H9 (cell line): ENCODE data around the gene CCT4. TPM values are rescaled to one million over a fixed set of nuclear protein-coding genes. Genes with fewer than 3 reads are reported as not detected.

Experiments
- DNase-seq: peaks from one replicate; pipeline ENCODE4 v3.0.0-alpha.2; 2017
- H2AFZ ChIP-seq: one replicate; pipeline ENCODE4 v1.6.1; 2013; ENCODE audit warnings: mild to moderate bottlenecking, low read length, control low read depth, moderate library complexity
- H2AK5ac ChIP-seq: 2 replicates; pipeline ENCODE4 v1.6.1; 2013; ENCODE audit warnings: low read length, control low read depth, mixed read lengths; ENCODE audit not compliant: insufficient read length
- H2BK120ac ChIP-seq: one replicate; pipeline ENCODE4 v1.6.1; 2013; ENCODE audit warnings: low read depth, mild to moderate bottlenecking, low read length, control low read depth, inconsistent platforms; ENCODE audit not compliant: poor library complexity, severe bottlenecking
- H2BK12ac ChIP-seq: 2 replicates; pipeline ENCODE4 v1.6.1; 2013; ENCODE audit warnings: low read length, control low read depth, mixed read lengths, low read depth; ENCODE audit not compliant: insufficient read length
- H2BK15ac ChIP-seq: 2 replicates; pipeline ENCODE4 v1.6.1; 2013; ENCODE audit warnings: low read depth, low read length, control low read depth
- H2BK20ac ChIP-seq: one replicate; pipeline ENCODE4 v1.6.1; 2013; ENCODE audit warnings: low read depth, mild to moderate bottlenecking, low read length, control low read depth, inconsistent platforms; ENCODE audit not compliant: poor library complexity, severe bottlenecking
- H2BK5ac ChIP-seq: 2 replicates; pipeline ENCODE4 v1.6.1; 2013; ENCODE audit warnings: low read length, control low read depth, mixed read lengths; ENCODE audit not compliant: insufficient read length
- H3K14ac ChIP-seq: 2 replicates; pipeline ENCODE4 v1.6.1; 2013; ENCODE audit warnings: low read length, control low read depth; ENCODE audit not compliant: insufficient read depth
- H3K18ac ChIP-seq: 2 replicates; pipeline ENCODE4 v1.6.1; 2013; ENCODE audit warnings: low read depth, mild to moderate bottlenecking, mixed read lengths, low read length, control low read depth; ENCODE audit not compliant: insufficient read length
- H3K23ac ChIP-seq: 2 replicates; pipeline ENCODE4 v1.6.1; 2013; ENCODE audit warnings: low read length, control low read depth, mixed read lengths, low read depth; ENCODE audit not compliant: insufficient read length
- H3K23me2 ChIP-seq: 2 replicates; pipeline ENCODE4 v1.6.1; 2013; ENCODE audit warnings: low read depth, mild to moderate bottlenecking, mixed read lengths, low read length, control low read depth; ENCODE audit not compliant: insufficient read length, poor library complexity, severe bottlenecking
- H3K27ac ChIP-seq: 2 replicates; pipeline ENCODE4 v1.5.1; 2013; ENCODE audit warnings: low read length, control low read depth, mixed read lengths, low read depth; ENCODE audit not compliant: insufficient read length
- H3K27me3 ChIP-seq: 2 replicates; pipeline ENCODE4 v1.6.1; 2013; ENCODE audit warnings: low read length, control low read depth, inconsistent platforms; ENCODE audit not compliant: insufficient read depth
- H3K4ac ChIP-seq: 2 replicates; pipeline ENCODE4 v1.6.1; 2013; ENCODE audit warnings: low read depth, mild to moderate bottlenecking, control low read depth, inconsistent platforms, low read length, moderate library complexity
- H3K4me1 ChIP-seq: 2 replicates; pipeline ENCODE4 v1.6.1; 2013; ENCODE audit warnings: low read length, control low read depth, inconsistent platforms; ENCODE audit not compliant: insufficient read depth
- H3K4me2 ChIP-seq: 2 replicates; pipeline ENCODE4 v1.6.1; 2013; ENCODE audit warnings: low read length, control low read depth, mixed read lengths; ENCODE audit not compliant: insufficient read length, insufficient read depth
- H3K56ac ChIP-seq: 2 replicates; pipeline ENCODE4 v1.6.1; 2013; ENCODE audit warnings: low read depth, mild to moderate bottlenecking, mixed read lengths, low read length, control low read depth; ENCODE audit not compliant: insufficient read length
- H3K79me1 ChIP-seq: 2 replicates; pipeline ENCODE4 v1.6.1; 2013; ENCODE audit warnings: low read depth, mild to moderate bottlenecking, moderate library complexity, low read length, control low read depth, inconsistent platforms; ENCODE audit not compliant: insufficient read depth, poor library complexity, severe bottlenecking
- H3K79me2 ChIP-seq: 2 replicates; pipeline ENCODE4 v1.6.1; 2013; ENCODE audit warnings: low read length, control low read depth, inconsistent platforms; ENCODE audit not compliant: insufficient read depth
- H3K9ac ChIP-seq: 2 replicates; pipeline ENCODE4 v1.6.1; 2013; ENCODE audit warnings: low read length, control low read depth, mixed read lengths; ENCODE audit not compliant: insufficient read length; ENCODE audit errors: extremely low read depth
- H3K9me3 ChIP-seq: one replicate; pipeline ENCODE4 v1.6.1; 2013; ENCODE audit warnings: low read depth, low read length, inconsistent platforms; ENCODE audit not compliant: control insufficient read depth
- H3T11ph ChIP-seq: one replicate; pipeline ENCODE4 v1.6.1; 2013; ENCODE audit warnings: mild to moderate bottlenecking, low read length, control low read depth, inconsistent platforms
- H4K20me1 ChIP-seq: one replicate; pipeline ENCODE4 v1.6.1; 2013; ENCODE audit not compliant: control insufficient read depth, insufficient read length, insufficient read depth
- H4K5ac ChIP-seq: 2 replicates; pipeline ENCODE4 v1.6.1; 2013; ENCODE audit warnings: low read depth, mild to moderate bottlenecking, mixed read lengths, low read length, control low read depth; ENCODE audit not compliant: insufficient read length
- H4K8ac ChIP-seq: replicated peaks from 2 replicates; pipeline ENCODE4 v1.6.1; 2013; ENCODE audit warnings: low read length, control low read depth, mixed read lengths, low read depth; ENCODE audit not compliant: insufficient read length
- H4K91ac ChIP-seq: 2 replicates; pipeline ENCODE4 v1.6.1; 2013; ENCODE audit warnings: low read depth, mild to moderate bottlenecking, moderate library complexity, mixed read lengths, low read length, control low read depth; ENCODE audit not compliant: insufficient read length
- H3K27ac Mint-ChIP-seq, 3 experiments: 2 replicates in 2 of 3; 3 replicates in 1 of 3; pipeline ENCODE4 v1.8.0; 2020 to 2021; ENCODE audit warnings: mixed read lengths in 3 of 3, mild to moderate bottlenecking in 1 of 3, moderate library complexity in 1 of 3
- H3K27me3 Mint-ChIP-seq: 2 replicates; pipeline ENCODE4 v1.8.0; 2021; ENCODE audit warnings: low read depth, mild to moderate bottlenecking, moderate library complexity, mixed read lengths
- H3K36me3 Mint-ChIP-seq, 3 experiments: 2 replicates in 2 of 3; 3 replicates in 1 of 3; pipeline ENCODE4 v1.8.0; 2020 to 2021; ENCODE audit warnings: low read depth in 3 of 3, mixed read lengths in 3 of 3; ENCODE audit not compliant: insufficient read depth in 1 of 3
- H3K4me1 Mint-ChIP-seq, 2 experiments: 2 replicates each; pipeline ENCODE4 v1.8.0; 2020; ENCODE audit warnings: mixed read lengths in 2 of 2
- H3K4me3 Mint-ChIP-seq, 2 experiments: 2 replicates in 1 of 2; 3 replicates in 1 of 2; pipeline ENCODE4 v1.8.0; 2020 to 2021; ENCODE audit warnings: mild to moderate bottlenecking in 2 of 2, mixed read lengths in 2 of 2, moderate library complexity in 1 of 2
- H3K9me3 Mint-ChIP-seq, 2 experiments: 2 replicates in 1 of 2; 3 replicates in 1 of 2; pipeline ENCODE4 v1.8.0; 2020; ENCODE audit warnings: mild to moderate bottlenecking in 2 of 2, mixed read lengths in 2 of 2, moderate library complexity in 1 of 2
- CTCF ChIP-seq: fragments of 200-600 bp; sonication (generic); conservative IDR thresholded peaks from 3 replicates; pipeline ENCODE4 v1.8.0; 2021; ENCODE audit warnings: antibody characterized with exemption, mild to moderate bottlenecking
- WGBS: extraction: QIAGEN DNeasy Blood & Tissue Kit; methylation state at CpG from one replicate; pipeline ENCODE4 v1.1.7; 2013; ENCODE audit warnings: missing lambda C conversion rate, low lambda C conversion rate, mixed read lengths; ENCODE audit not compliant: insufficient read length; ENCODE audit errors: extremely low coverage; 5-methylcytosine and 5-hydroxymethylcytosine counted together
- total RNA-seq: library from RNA; stranded (reverse); gene quantifications from 2 replicates; pipeline ENCODE4 v1.2.1, GENCODE V29; 2021

Gene CCT4
- total RNA-seq, 1 experiment from 2014 or later = 360 TPM

DNA sequence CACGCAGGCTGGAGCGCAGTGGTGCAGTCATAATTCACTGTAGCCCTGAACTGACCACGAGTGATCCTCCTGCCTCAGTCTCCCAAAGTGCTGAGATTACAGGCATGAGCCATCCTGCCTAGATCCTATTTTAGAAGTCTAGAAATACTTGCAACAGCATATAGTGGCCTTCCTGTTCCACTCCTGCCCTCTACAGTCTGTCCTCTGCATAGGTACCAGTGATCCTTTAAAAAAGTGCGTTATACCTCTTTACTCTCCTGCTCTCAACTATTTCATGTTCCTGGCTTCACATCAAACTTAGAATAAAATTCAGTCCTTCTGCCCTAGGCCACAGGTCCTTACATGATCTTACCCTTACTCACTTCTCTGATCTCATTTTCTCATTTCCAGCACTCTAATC lies 23.1 kb upstream of the CCT4 start:
- Mint-ChIP-seq H3K4me3 (no peak overlapping the region), H3K9me3 (no peaks in the 10 kb centered on the region), H3K36me3 (0 out of 7 replicates have a peak, but pooled peaks cover 0 to 2% (median 0%) of the 10 kb centered on the region in 3 experiments), H3K27me3 (no peaks in the 10 kb centered on the region), H3K4me1 (peaks cover 0 to 2% of the 10 kb centered on the region in 2 experiments; a peak in 1 of 4 replicates), H3K27ac (no peak overlapping the region)
- H2BK15ac ChIP-seq = no peak overlapping the region
- H4K91ac ChIP-seq = no peak overlapping the region
- H3K79me2 ChIP-seq = no peaks in the 10 kb centered on the region
- no peak overlapping the region for H3K56ac ChIP-seq
- no peak overlapping the region for H4K5ac ChIP-seq
- H2BK12ac ChIP-seq = no peak overlapping the region
- H3K79me1 ChIP-seq = no peaks in the 10 kb centered on the region
- TF ChIP-seq CTCF = peak; percentile 64
- no peak overlapping the region for H2AFZ ChIP-seq
- no peak overlapping the region for H3K4ac ChIP-seq
- H3K23ac ChIP-seq = no peak overlapping the region
- no peak for DNase-seq
- no peak overlapping the region for H2BK5ac ChIP-seq
- no peak overlapping the region for H2AK5ac ChIP-seq
- H3K9ac ChIP-seq = no peak overlapping the region
- H3K4me2 ChIP-seq = no peak overlapping the region
- no peak overlapping the region for H3K27ac ChIP-seq
- no peak overlapping the region for H3T11ph ChIP-seq
- H2BK120ac ChIP-seq = no peak overlapping the region
- no peaks in the 10 kb centered on the region for H3K27me3 ChIP-seq
- no peaks in the 10 kb centered on the region for H3K23me2 ChIP-seq
- no CpG with 5 or more reads among the region's 4 CpGs for WGBS
- H3K18ac ChIP-seq = no peak overlapping the region
- H3K9me3 ChIP-seq = no peaks in the 10 kb centered on the region
- no peaks in the 10 kb centered on the region for H3K4me1 ChIP-seq
- H3K14ac ChIP-seq = no peak overlapping the region
- H2BK20ac ChIP-seq = no peak overlapping the region
- H4K8ac ChIP-seq = no peak overlapping the region
- no peaks in the 10 kb centered on the region for H4K20me1 ChIP-seq
